ENCODE data around the gene TMPRSS6.

The TMPRSS6 gene

GRCh38 chr22:37043209-37043827 lies 66.2 kb downstream of the TMPRSS6 start:
- no peak overlapping the region for H3K4me3 ChIP-seq (ENCODE audit: low read depth, low read length)
- DNase-seq (ENCODE audit: low read depth) = no peak
- no peak for TF ChIP-seq CTCF (IDR thresholded peaks at IDR 0.05; ENCODE audit: insufficient read depth, low read depth, low read length, missing control alignments)

- no peak for DNase-seq (ENCODE audit: low read depth)
- H3K4me3 ChIP-seq (ENCODE audit: low read depth, low read length) = no peak overlapping the region
- TF ChIP-seq CTCF (IDR thresholded peaks at IDR 0.05; ENCODE audit: insufficient read depth, low read depth, low read length, missing control alignments) = no peak
Observed at GRCh38 chr22:37039466-37039865, 70.0 kb downstream of the TMPRSS6 start.

- no peak for DNase-seq (ENCODE audit: low read depth)
Observed at GRCh38 chr22:37037669-37038068, 71.8 kb downstream of the TMPRSS6 start.

GRCh38 chr22:37036655-37037377 lies 72.7 kb downstream of the TMPRSS6 start:
- DNase-seq (ENCODE audit: low read depth) = no peak
- TF ChIP-seq CTCF (IDR thresholded peaks at IDR 0.05; ENCODE audit: insufficient read depth, low read depth, low read length, missing control alignments) = no peak

More at GRCh38 chr22:37037669-37038068, 71.8 kb downstream of the TMPRSS6 start:
- no peak overlapping the region for H3K4me3 ChIP-seq (ENCODE audit: low read depth, low read length)
- TF ChIP-seq CTCF (IDR thresholded peaks at IDR 0.05; ENCODE audit: insufficient read depth, low read depth, low read length, missing control alignments) = no peak

GRCh38 chr22:37033605-37034430 lies 75.7 kb downstream of the TMPRSS6 start:
- TF ChIP-seq CTCF (IDR thresholded peaks at IDR 0.05; ENCODE audit: insufficient read depth, low read depth, low read length, missing control alignments) = no peak
- no peak for DNase-seq (ENCODE audit: low read depth)

More at GRCh38 chr22:37036655-37037377, 72.7 kb downstream of the TMPRSS6 start:
- no peak overlapping the region for H3K4me3 ChIP-seq (ENCODE audit: low read depth, low read length)

GRCh38 chr22:37032535-37033460 lies 76.7 kb downstream of the TMPRSS6 start:
- DNase-seq (ENCODE audit: low read depth) = no peak
- no peak overlapping the region for H3K4me3 ChIP-seq (ENCODE audit: low read depth, low read length)
- TF ChIP-seq CTCF (IDR thresholded peaks at IDR 0.05; ENCODE audit: insufficient read depth, low read depth, low read length, missing control alignments) = no peak

More at GRCh38 chr22:37033605-37034430, 75.7 kb downstream of the TMPRSS6 start:
- no peak overlapping the region for H3K4me3 ChIP-seq (ENCODE audit: low read depth, low read length)
